T47D (cell line): ENCODE measurements around the gene ICAM4.
"Not testable (repeated sequence)": the region's sequence is repeated elsewhere in the genome, so short reads cannot be mapped to it uniquely, and the experiment has no call there.

Experiments
- DNase-seq, 2 experiments: peaks; one replicate each; pipeline versions ENCODE4 v3.0.0 to v3.0.0-alpha.2; 2011 to 2012; ENCODE audit warnings: low read depth in 1 of 2, low spot score in 1 of 2
- JUND ChIP-seq: IDR thresholded peaks from 2 replicates; pipeline ENCODE4 v1.6.1; 2012; ENCODE audit warnings: low read depth
- in situ Hi-C: cut with HindIII; loops from 2 replicates; pipeline ENCODE4 v1.10.0; 2016; ENCODE audit warnings: low sequenced_read_pairs, low pct_unique_long_range_greater_than_20kb

ICAM4 gene

DNA sequence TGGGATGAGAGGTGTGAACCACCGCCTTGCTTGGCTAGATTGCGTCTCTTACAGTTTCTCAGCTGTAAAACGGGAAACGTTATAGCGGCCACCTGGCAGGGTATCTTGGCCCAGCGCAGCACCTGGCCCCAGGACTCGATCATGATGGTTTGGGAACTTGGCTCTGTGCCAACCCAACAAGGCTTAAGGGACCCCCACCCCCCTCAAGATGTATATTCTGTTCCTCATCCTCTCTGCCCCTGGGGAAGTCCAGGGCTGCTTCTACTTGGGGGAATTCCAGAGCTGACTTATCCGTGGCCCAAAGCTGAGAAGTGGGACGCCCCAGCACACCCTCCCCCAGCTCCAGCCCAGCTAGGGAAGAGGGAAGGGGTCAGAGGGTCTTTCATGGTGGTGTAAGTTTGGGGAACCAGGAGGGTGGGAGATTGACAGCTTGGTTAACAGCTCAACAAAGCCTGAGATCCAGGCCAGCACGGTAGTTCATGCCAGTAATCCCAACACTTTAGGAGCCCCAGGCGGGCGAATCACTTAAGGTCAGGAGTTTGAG, 15.1 kb upstream of the ICAM4 start:
- TF ChIP-seq JUND, result no peak
- DNase-seq, result no peak
- in situ Hi-C loops, result no loop called here

- TF ChIP-seq JUND, result no peak
- in situ Hi-C loops, result no loop called here
- DNase-seq, result no peak
Observed at GRCh38 chr19:10274589-10274988, 12.2 kb upstream of the ICAM4 start.

DNA sequence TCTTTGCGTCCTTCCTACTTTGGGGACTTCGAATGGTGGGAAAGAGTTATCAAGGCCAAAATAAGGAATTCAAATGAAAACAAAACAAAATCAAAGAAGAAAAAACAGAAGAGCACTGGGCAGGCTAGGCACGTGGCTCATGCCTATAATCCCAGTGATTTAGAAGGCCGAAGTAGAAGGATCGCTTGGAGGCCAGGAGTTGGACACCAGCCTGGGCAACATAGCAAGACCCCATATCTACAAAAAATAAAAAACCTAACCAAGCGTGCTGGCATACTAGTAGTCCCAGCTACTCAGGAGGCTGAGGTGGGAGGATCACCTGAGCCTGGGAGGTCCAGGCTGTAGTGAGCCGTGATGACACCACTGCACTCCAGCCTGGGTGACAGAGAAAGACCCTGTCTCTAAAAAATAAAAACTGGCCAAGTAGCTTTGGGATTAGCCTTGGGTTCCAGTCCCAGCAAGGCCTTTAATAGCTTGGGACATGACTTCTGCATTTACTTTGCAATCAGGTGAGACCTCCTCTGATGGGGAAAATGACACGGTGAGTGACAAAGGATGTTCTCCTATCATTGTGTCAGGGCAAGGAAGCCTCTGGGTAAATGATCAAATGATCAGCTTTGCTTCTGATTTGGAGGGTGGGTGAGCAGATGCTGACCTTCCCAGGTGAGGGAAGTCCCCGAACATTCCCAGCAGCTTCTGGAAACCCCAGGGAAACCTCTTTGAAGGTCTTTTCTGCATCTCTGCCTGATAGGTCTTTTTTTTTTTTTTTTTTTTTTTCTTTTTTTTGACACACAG, 8.8 kb upstream of the ICAM4 start:
- no peak for DNase-seq
- in situ Hi-C loops, result no loop called here
- no peak for TF ChIP-seq JUND

DNA sequence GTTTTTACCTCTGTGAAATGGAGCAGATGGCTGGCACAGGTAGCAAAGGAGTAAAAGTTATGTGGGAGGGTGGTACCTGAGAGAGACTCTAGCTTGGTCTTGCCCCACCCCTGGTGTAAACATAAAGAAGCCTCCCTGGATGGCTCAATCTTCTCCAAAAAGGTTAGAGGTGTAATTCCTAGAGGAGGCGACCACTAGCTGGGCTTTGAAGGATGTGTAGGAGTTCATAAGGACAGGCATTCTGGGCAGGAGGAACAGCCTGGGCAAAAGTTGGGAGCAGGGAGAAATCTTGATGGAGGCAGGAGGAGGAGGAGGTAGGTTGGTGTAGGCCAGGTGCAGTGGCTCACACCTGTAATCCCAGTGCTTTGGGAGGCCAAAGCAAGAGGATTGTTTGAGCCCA, 7.8 kb upstream of the ICAM4 start:
- DNase-seq, result no peak
- in situ Hi-C loops, result no loop called here
- TF ChIP-seq JUND, result no peak

DNA sequence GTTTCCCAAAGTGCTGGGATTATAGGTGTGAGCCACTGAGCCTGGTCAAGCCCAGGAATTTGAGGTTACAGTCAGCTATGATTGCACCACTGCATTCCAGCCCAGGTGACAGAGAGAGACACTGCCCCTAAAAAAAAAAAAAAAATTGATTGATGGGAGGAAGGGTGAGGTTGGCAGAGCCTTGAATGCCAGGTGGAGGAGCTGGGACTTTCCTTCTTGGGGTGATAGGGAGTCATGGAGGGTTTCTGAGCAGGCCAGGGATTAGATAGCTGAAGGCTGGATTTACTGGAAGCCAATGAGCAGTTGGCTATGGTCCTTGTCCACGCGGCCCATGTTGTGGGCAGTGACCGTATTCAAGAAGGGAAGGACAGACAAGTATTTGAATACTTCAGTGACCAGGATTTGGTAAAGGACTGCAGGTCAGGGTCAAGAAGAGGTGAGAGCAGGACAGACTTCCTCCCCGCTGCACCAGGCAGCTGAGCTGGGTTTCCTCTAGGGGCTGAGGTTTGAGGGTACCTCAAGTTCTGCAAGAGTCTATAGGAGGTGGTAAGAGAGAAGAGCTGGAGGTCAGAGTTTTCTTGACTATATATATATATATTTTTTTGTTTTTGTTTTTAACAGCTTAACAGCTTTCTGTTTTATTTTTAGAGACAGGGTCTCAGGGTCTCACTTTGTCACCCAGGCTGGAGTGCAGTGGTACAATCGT, 6.9 kb upstream of the ICAM4 start:
- no peak for TF ChIP-seq JUND
- no peak for DNase-seq
- in situ Hi-C loops, result no loop called here

DNA sequence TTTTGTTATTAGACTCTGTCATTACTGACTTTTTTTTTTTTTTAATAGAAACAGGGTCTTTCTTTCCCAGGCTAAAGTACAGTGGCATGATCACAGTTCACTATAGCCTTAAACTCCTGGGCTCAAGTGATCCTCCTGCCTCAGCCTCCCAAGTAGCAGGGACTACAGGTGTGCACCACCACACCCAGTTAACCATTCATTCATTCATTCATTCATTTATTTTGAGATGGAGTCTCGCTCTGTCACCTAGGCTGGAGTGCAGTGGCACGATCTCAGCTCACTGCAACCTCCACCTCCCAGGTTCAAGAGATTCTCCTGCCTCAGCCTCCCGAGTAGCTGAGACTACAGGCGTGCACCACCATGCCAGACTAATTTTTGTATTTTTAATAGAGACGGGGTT, 4.7 kb upstream of the ICAM4 start:
- DNase-seq, in situ Hi-C loops: not testable (repeated sequence)

- in situ Hi-C loops, result no loop called here
- no peak for TF ChIP-seq JUND
- DNase-seq, result no peak
Observed at GRCh38 chr19:10283301-10284064, 3.3 kb upstream of the ICAM4 start.

- DNase-seq, result no peak
- no peak for TF ChIP-seq JUND
- in situ Hi-C loops, result no loop called here
Observed at GRCh38 chr19:10284065-10284959, 2.4 kb upstream of the ICAM4 start.

GRCh38 chr19:10284960-10285278, 1.8 kb upstream of the ICAM4 start:
- in situ Hi-C loops, result no loop called here
- no peak for DNase-seq
- TF ChIP-seq JUND, result no peak

- no peak for DNase-seq
- in situ Hi-C loops, result no loop called here
- no peak for TF ChIP-seq JUND
Observed at GRCh38 chr19:10285393-10285792, 1.4 kb upstream of the ICAM4 start.

DNA sequence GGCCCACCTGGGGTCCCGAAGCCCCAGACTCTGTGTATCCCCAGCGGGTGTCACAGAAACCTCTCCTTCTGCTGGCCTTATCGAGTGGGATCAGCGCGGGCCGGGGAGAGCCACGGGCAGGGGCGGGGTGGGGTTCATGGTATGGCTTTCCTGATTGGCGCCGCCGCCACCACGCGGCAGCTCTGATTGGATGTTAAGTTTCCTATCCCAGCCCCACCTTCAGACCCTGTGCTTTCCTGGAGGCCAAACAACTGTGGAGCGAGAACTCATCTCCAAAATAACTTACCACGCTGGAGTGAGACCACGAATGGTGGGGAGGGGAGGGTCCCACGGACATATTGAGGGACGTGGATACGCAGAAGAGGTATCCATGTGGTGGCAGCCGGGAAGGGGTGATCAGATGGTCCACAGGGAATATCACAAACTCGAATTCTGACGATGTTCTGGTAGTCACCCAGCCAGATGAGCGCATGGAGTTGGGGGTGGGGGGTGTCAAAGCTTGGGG, 2.0 kb downstream of the ICAM4 start:
- in situ Hi-C loops, result no loop called here
- no peak for DNase-seq
- no peak for TF ChIP-seq JUND
